K562 (cell line): Measurements from ENCODE around the gene RPS10. TPM values are rescaled to one million over a fixed set of nuclear protein-coding genes. Genes with fewer than 3 reads are reported as not detected.
A peak's percentile ranks its signal among the peaks of the same experiment; 100 is the strongest.

Experiments
- ATAC-seq: fragments of 200-7000 bp; cut with Tn5 transposase; 3 replicates; pipeline ENCODE4 v1.9.1; 2020; ENCODE audit warnings: moderate library complexity
- BruUV-seq: library from RNA; stranded (reverse); fragments of 400-500 nt; replicated peaks from 2 replicates; lab custom pipeline; 2021; lab: Mats Ljungman, UMichigan
- CTCF ChIA-PET: fragments of 300-600 bp; formaldehyde crosslinking; extraction: SDS; loops from one replicate; lab custom pipeline; 2021; ENCODE audit warnings: low intra/inter-chr PET ratio; lab: Yijun Ruan, JAX
- POLR2A ChIA-PET: fragments of 300-600, 350-650 bp; sonication (Branson Sonifier 250); formaldehyde crosslinking; extraction: SDS; loops from one replicate; lab custom pipeline; 2021; ENCODE audit warnings: antibody characterized with exemption, inconsistent platforms; lab: Yijun Ruan, JAX
- DNase-seq, 4 experiments: peaks; one replicate each; pipeline versions ENCODE4 v3.0.0 to v3.0.0-alpha.2; 2011 to 2018; ENCODE audit warnings: low spot score in 3 of 4, mixed read lengths in 3 of 4; ENCODE audit errors: extremely low read depth in 1 of 4
- FAIRE-seq: peaks from 2 replicates; lab custom pipeline; 2011; peaks lifted over from hg19 to GRCh38; lab: Jason Lieb, UNC
- H2AFZ ChIP-seq: 2 replicates; pipeline ENCODE4 v1.6.0; 2011; ENCODE audit warnings: low read depth, low read length, control low read depth, inconsistent platforms
- H3K27ac ChIP-seq: fragments of 200-600 bp; 3 replicates; pipeline ENCODE4 v1.8.0; 2011; ENCODE audit warnings: low read depth, mild to moderate bottlenecking, control low read depth, inconsistent platforms, low read length, moderate library complexity, mixed read lengths; ENCODE audit errors: extremely low read depth
- H3K27me3 ChIP-seq, 2 experiments: fragments of 300-600 bp in 1 of 2; 2 replicates in 1 of 2; 3 replicates in 1 of 2; pipeline versions ENCODE4 v1.6.0 to v1.8.0; 2011; ENCODE audit warnings: inconsistent platforms in 2 of 2, low read length in 2 of 2, mild to moderate bottlenecking in 1 of 2, mixed read lengths in 1 of 2, moderate library complexity in 1 of 2; ENCODE audit not compliant: control insufficient read depth in 2 of 2, insufficient read depth in 2 of 2
- H3K36me3 ChIP-seq: fragments of 300-600 bp; 3 replicates; pipeline ENCODE4 v1.8.0; 2011; ENCODE audit warnings: mild to moderate bottlenecking, low read length, inconsistent platforms; ENCODE audit not compliant: control insufficient read depth, insufficient read depth
- H3K4me1 ChIP-seq, 2 experiments: fragments of 200-600 bp in 1 of 2; replicated peaks in 1 of 2; 2 replicates in 1 of 2; 3 replicates in 1 of 2; pipeline versions ENCODE4 v1.5.1 to v1.8.0; 2011; ENCODE audit warnings: inconsistent platforms in 2 of 2, low read length in 2 of 2, mild to moderate bottlenecking in 1 of 2, mixed read lengths in 1 of 2, moderate library complexity in 1 of 2; ENCODE audit not compliant: control insufficient read depth in 2 of 2, insufficient read depth in 2 of 2
- H3K4me2 ChIP-seq: 2 replicates; pipeline ENCODE4 v1.6.1; 2011; ENCODE audit warnings: low read length, control low read depth, inconsistent platforms, mixed read lengths; ENCODE audit not compliant: insufficient read depth
- H3K4me3 ChIP-seq: fragments of 200-600 bp; sonication (generic), shearing (Covaris generic); 2 replicates; pipeline ENCODE4 v1.5.1; 2016; ENCODE audit warnings: control low read depth, inconsistent platforms
- H3K79me2 ChIP-seq: fragments of 200-600 bp; 3 replicates; pipeline ENCODE4 v1.8.0; 2011; ENCODE audit warnings: low read length, inconsistent platforms; ENCODE audit not compliant: control insufficient read depth, insufficient read depth
- H3K9ac ChIP-seq, 2 experiments: 2 replicates each; pipeline versions ENCODE4 v1.6.0 to v1.6.1; 2011; ENCODE audit warnings: low read depth in 2 of 2, low read length in 2 of 2, control low read depth in 1 of 2, inconsistent platforms in 1 of 2, mild to moderate bottlenecking in 1 of 2, mixed read lengths in 1 of 2; ENCODE audit not compliant: insufficient read depth in 1 of 2
- H3K9me1 ChIP-seq: one replicate; pipeline ENCODE4 v1.6.0; 2011; ENCODE audit warnings: inconsistent platforms, mild to moderate bottlenecking, low read length, moderate library complexity; ENCODE audit not compliant: control insufficient read depth, insufficient read depth
- H3K9me3 ChIP-seq: replicated peaks from 2 replicates; pipeline ENCODE4 v1.5.1; 2011; ENCODE audit warnings: low read depth, low read length, inconsistent platforms; ENCODE audit not compliant: control insufficient read depth, insufficient read depth
- H4K20me1 ChIP-seq: replicated peaks from 2 replicates; pipeline ENCODE4 v1.6.1; 2011; ENCODE audit warnings: low read length, inconsistent platforms, mixed read lengths; ENCODE audit not compliant: control insufficient read depth, insufficient read depth
- C11orf30 ChIP-seq: fragments of 450-650 bp; IDR thresholded peaks from 2 replicates; pipeline ENCODE4 v1.6.1; 2016; ENCODE audit warnings: low read depth, mild to moderate bottlenecking
- EGR1 ChIP-seq: fragments of 450-650 bp; conservative IDR thresholded peaks from 2 replicates; pipeline ENCODE4 v1.6.1; 2017; ENCODE audit warnings: mild to moderate bottlenecking
- KDM1A ChIP-seq, 2 experiments: fragments of 450-650 bp; IDR thresholded peaks; 2 replicates each; pipeline ENCODE4 v1.6.1; 2016; ENCODE audit warnings: mild to moderate bottlenecking in 2 of 2
- MYC ChIP-seq, 2 experiments: fragments of 250-450 bp in 1 of 2; sonication (Bioruptor Pico) in 1 of 2; IDR thresholded peaks; 2 replicates each; pipeline versions ENCODE4 v1.5.1 to v1.6.1; 2012 to 2021; ENCODE audit warnings: low read depth in 2 of 2, borderline replicate concordance in 1 of 2, improper control_type of control experiment in 1 of 2, low read length in 1 of 2, mild to moderate bottlenecking in 1 of 2, moderate library complexity in 1 of 2
- POLR3A ChIP-seq: IDR thresholded peaks from 2 replicates; pipeline ENCODE4 v1.6.1; 2011; ENCODE audit warnings: borderline replicate concordance, mild to moderate bottlenecking, moderate library complexity; ENCODE audit not compliant: insufficient read length, insufficient read depth; ENCODE audit errors: extremely low read depth
- SRSF1 ChIP-seq: fragments of 200-400 bp; formaldehyde crosslinking; IDR thresholded peaks from 2 replicates; pipeline ENCODE4 v1.6.1; 2017; ENCODE audit warnings: mild to moderate bottlenecking, low read depth, low read length, moderate library complexity
- THRAP3 ChIP-seq: fragments of 450-650 bp; IDR thresholded peaks from 2 replicates; pipeline ENCODE4 v1.6.1; 2016; ENCODE audit warnings: mild to moderate bottlenecking, inconsistent platforms, borderline replicate concordance
- ZNF316 ChIP-seq: fragments of 450-650 bp; IDR thresholded peaks from 2 replicates; pipeline ENCODE4 v1.6.1; 2016
- ZNF785 ChIP-seq: fragments of 250-450 bp; sonication (Bioruptor Pico); IDR thresholded peaks from 2 replicates; pipeline ENCODE4 v1.4.0; 2020; ENCODE audit warnings: mild to moderate bottlenecking
- WGBS: fragments of 100-300 bp; shearing (Covaris generic); methylation state at CpG from one replicate; pipeline ENCODE4 v1.1.6; 2016; ENCODE audit warnings: low coverage, mixed read lengths; ENCODE audit not compliant: insufficient coverage; ENCODE audit errors: missing lambda C conversion rate; 5-methylcytosine and 5-hydroxymethylcytosine counted together
- in situ Hi-C: fragments of 300-500 bp; cut with MboI; formaldehyde crosslinking; loops from 4 replicates; pipeline ENCODE4 v1.15.0; 2018; ENCODE audit warnings: inconsistent platforms, mixed read lengths
- intact Hi-C: fragments of 100-400 bp; cut with micrococcal nuclease; formaldehyde crosslinking; loops from 2 replicates; pipeline ENCODE4 v1.14.2; 2022
- polyA plus RNA-seq, 8 experiments: library from polyadenylated mRNA; depleted of rRNA in 4 of 8; stranded (reverse) in 5 of 8; unstranded in 3 of 8; fragments of >200 nt; fragmentation: Nextera tagmentation in 2 of 8; fragmentation: Illumina TruSeq in 1 of 8; extraction: Ambion mirVana in 2 of 8; extraction: Trizol in 1 of 8; gene quantifications; 2 replicates each; pipeline versions ENCODE4 v1.2.1 to v1.2.3, GENCODE V29; 2011 to 2014; ENCODE audit warnings: inconsistent platforms in 1 of 8, missing spikeins in 1 of 8
- total RNA-seq, 7 experiments: library from RNA; depleted of rRNA in 6 of 7; stranded (reverse); fragments of >200 nt in 6 of 7; fragmentation: Illumina TruSeq in 2 of 7; extraction: Trizol in 2 of 7; gene quantifications; 2 replicates each; pipeline versions ENCODE4 v1.2.1 to v1.2.3, GENCODE V29; 2011 to 2021; ENCODE audit warnings: low replicate concordance in 1 of 7

The RPS10 gene
- total and polyA plus RNA-seq, 9 of the 15 experiments (the other 6 are each of a cell fraction or from before 2014, with no cell fraction given) = 2,680 to 5,251 (median 3,876) TPM

DNA sequence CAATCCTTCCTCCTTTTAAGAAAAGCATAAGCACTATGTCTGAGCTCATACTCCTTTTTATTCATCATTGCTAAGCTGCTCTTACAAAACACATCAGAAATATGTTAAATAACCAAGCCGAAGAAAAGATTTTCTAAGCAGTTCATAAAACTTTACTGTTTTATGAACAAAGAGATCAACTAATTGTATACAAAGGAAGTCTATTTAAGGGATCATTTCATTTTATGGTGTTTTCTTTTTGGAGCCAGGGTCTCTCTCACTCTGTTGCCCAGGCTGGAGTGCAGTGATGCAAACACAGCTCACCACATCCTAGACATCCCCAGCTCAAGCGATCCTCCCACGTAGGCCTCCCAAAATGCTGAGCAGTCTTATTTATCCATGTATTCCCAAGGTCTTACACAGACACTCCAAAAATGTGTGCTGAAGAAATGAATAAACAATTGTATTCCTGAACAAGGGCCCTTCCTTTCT is 42.7 kb downstream of the RPS10 start:
- H3K36me3 ChIP-seq = peaks cover 53% of the 10 kb centered on the region; the same call in 2 of the 3 replicates
- TF ChIP-seq ZNF316 = peak; percentile 66; the same call in 1 of the 2 replicates
- TF ChIP-seq SRSF1 = no peak
- peak; percentile 12; the same call in 1 of the 2 replicates for TF ChIP-seq EGR1
- TF ChIP-seq C11orf30 = peak; percentile 70
- H3K27me3 ChIP-seq = no peaks in the 10 kb centered on the region
- intact Hi-C loops = no loop called here
- no peak overlapping the region for H3K9ac ChIP-seq
- H3K4me3 ChIP-seq = no peak overlapping the region
- no peak for DNase-seq
- CTCF ChIA-PET = no interaction called here
- no peak overlapping the region for H2AFZ ChIP-seq
- ATAC-seq = peak; percentile 16; the same call in 1 of the 3 replicates
- WGBS = 77% methylated on average over 3 of the region's 3 CpGs
- H3K9me3 ChIP-seq = no peaks in the 10 kb centered on the region
- H4K20me1 ChIP-seq = peaks cover 5% of the 10 kb centered on the region
- H3K27ac ChIP-seq = peak overlapping the region; percentile 24; the same call in 1 of the 3 replicates
- no TSS peak for BruUV-seq
- no peaks in the 10 kb centered on the region for H3K9me1 ChIP-seq
- in situ Hi-C loops = no loop called here
- no peak overlapping the region for H3K4me2 ChIP-seq
- H3K4me1 ChIP-seq = peaks cover 5 to 19% of the 10 kb centered on the region in 2 experiments; a peak in 3 of 5 replicates
- FAIRE-seq = no peak
- peaks cover 99% of the 10 kb centered on the region for H3K79me2 ChIP-seq
- POLR2A ChIA-PET = interaction anchor here (0.8 to 2.9 kb wide), 4 partner anchors 8 to 147 kb away, joined by 3 to 15 read pairs (median 4); partner anchors contain the start of gene HMGA1

DNA sequence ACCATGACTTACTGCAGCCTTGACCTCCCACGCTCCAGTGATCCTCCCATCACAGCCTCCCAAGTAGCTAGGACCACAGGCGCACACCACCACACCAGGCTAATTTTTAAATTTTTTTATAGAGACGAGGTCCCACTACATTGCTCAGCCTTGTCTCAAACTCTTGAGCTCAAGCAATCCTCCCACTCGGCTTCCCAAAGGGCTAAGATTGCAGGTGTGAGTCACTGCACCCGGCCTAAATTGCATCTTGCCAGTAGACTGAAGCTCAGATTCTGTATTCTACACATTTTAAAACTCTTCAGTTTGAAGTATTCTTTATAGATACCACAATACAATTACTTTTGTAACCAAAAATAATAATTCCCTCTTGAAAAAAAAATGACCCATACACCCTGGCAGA is 44.8 kb downstream of the RPS10 start:
- intact Hi-C loops (no loop called here), in situ Hi-C loops (no loop called here)
- Histone ChIP-seq H3K4me2 (no peak overlapping the region), H4K20me1 (peaks cover 10% of the 10 kb centered on the region; the same call in 1 of the 2 replicates), H3K9me3 (no peaks in the 10 kb centered on the region), H3K27me3 (no peaks in the 10 kb centered on the region), H2AFZ (no peak overlapping the region), H3K9me1 (no peaks in the 10 kb centered on the region), H3K4me1 (peaks cover 6 to 8% of the 10 kb centered on the region in 2 experiments; a peak in 3 of 5 replicates), H3K9ac (no peak overlapping the region), H3K27ac (no peak overlapping the region), H3K36me3 (peaks cover 55% of the 10 kb centered on the region; the same call in 2 of the 3 replicates), H3K4me3 (no peak overlapping the region), H3K79me2 (peaks cover 99% of the 10 kb centered on the region)
- ChIA-PET POLR2A (interaction anchor here (0.9 to 2.9 kb wide), 8 partner anchors 10 to 133 kb away, joined by 3 to 15 read pairs (median 4); partner anchors contain the start of gene SMIM29), CTCF (interaction anchor here (0.6 kb wide), 1 partner anchor 126 kb away, joined by 3 read pairs; no protein-coding TSS in a partner anchor)
- peak in 1 of 4 experiments; percentile 36 for DNase-seq
- WGBS = 78% methylated on average over 5 of the region's 5 CpGs
- no TSS peak for BruUV-seq
- no peak for ATAC-seq
- FAIRE-seq = no peak
- TF ChIP-seq ZNF785 (CRISPR knock-in tag) (no peak), POLR3A (no peak), MYC (IDR thresholded peaks at IDR 0.05; ENCODE audit: low read depth, low read length) (no peak), MYC (CRISPR knock-in tag; IDR thresholded peaks at IDR 0.05; ENCODE audit: borderline replicate concordance, low read depth) (no peak), KDM1A (IDR thresholded peaks at IDR 0.05) (0 out of 4 replicates have a peak, but pooled peaks of 1 of the 2 experiments have one; percentile 9), THRAP3 (no peak), EGR1 (0 out of 2 replicates have a peak, but pooled peaks have one; percentile 18)
